B cell (primary cell): Measurements from ENCODE around the gene SKAP1. TPM values are rescaled to one million over a fixed set of nuclear protein-coding genes. Genes with fewer than 3 reads are reported as not detected.

Source experiments
- ATAC-seq: fragments of 200-7000 bp; cut with Tn5 transposase; one replicate; pipeline ENCODE4 v1.10.0; 2021; ENCODE audit warnings: low read depth, mild to moderate bottlenecking, moderate number of reproducible peaks, moderate library complexity
- CTCF ChIA-PET: fragments of 350-600 bp; sonication (Branson Sonifier 250); formaldehyde crosslinking; loops from one replicate; lab custom pipeline; 2021; ENCODE audit warnings: antibody characterized with exemption, inconsistent platforms; lab: Charles Lee
- POLR2A ChIA-PET: fragments of 350-600 bp; sonication (Branson Sonifier 250); formaldehyde crosslinking; loops from one replicate; lab custom pipeline; 2021; ENCODE audit warnings: antibody characterized with exemption; lab: Charles Lee
- DNase-seq: peaks from one replicate; pipeline ENCODE4 v3.0.0; 2013
- H2AFZ ChIP-seq: 2 replicates; pipeline ENCODE4 v1.6.1; 2012; ENCODE audit warnings: mild to moderate bottlenecking, low read depth, low read length; ENCODE audit not compliant: insufficient read depth, poor library complexity, severe bottlenecking
- H3K27ac ChIP-seq, 2 donors: 1 replicate in 1 of 2; 2 replicates in 1 of 2; pipeline ENCODE4 v1.5.1; 2012 to 2013; ENCODE audit warnings: low read length in 2 of 2, mild to moderate bottlenecking in 2 of 2, moderate library complexity in 1 of 2
- H3K27me3 ChIP-seq, 4 experiments: fragments of 200-600 bp in 1 of 4; sonication (generic) in 1 of 4; replicated peaks in 1 of 4; 1 replicate in 2 of 4; 2 replicates in 2 of 4; pipeline versions ENCODE4 v1.6.1 to v1.7.0; 2013 to 2016; ENCODE audit warnings: low read length in 3 of 4, mild to moderate bottlenecking in 2 of 4, mixed read lengths in 1 of 4, moderate library complexity in 1 of 4; ENCODE audit not compliant: insufficient read depth in 4 of 4, control insufficient read depth in 3 of 4; ENCODE audit errors: control extremely low read depth in 1 of 4
- H3K36me3 ChIP-seq, 2 experiments: replicated peaks in 1 of 2; 1 replicate in 1 of 2; 2 replicates in 1 of 2; pipeline versions ENCODE4 v1.6.1 to v1.7.1; 2013; ENCODE audit warnings: low read length in 1 of 2; ENCODE audit not compliant: insufficient read depth in 2 of 2, control insufficient read depth in 1 of 2; ENCODE audit errors: control extremely low read depth in 1 of 2, extremely low read depth in 1 of 2
- H3K4me1 ChIP-seq, 2 donors: fragments of 200-600 bp in 1 of 2; sonication (generic) in 1 of 2; 1 replicate in 1 of 2; 2 replicates in 1 of 2; pipeline versions ENCODE4 v1.5.1 to v1.6.1; 2013 to 2017; ENCODE audit warnings: low read length in 2 of 2; ENCODE audit not compliant: control insufficient read depth in 2 of 2, insufficient read depth in 2 of 2
- H3K4me2 ChIP-seq: replicated peaks from 2 replicates; pipeline ENCODE3; 2012; ENCODE audit warnings: mild to moderate bottlenecking, low read depth, low read length; ENCODE audit not compliant: poor library complexity, severe bottlenecking
- H3K4me3 ChIP-seq, 5 experiments: fragments of 200-600 bp in 1 of 5; sonication (generic) in 1 of 5; 1 replicate in 3 of 5; 2 replicates in 2 of 5; pipeline versions ENCODE4 v1.5.1 to v1.7.0; 2011 to 2016; ENCODE audit warnings: low read length in 4 of 5, mild to moderate bottlenecking in 4 of 5, low read depth in 2 of 5, control low read depth in 1 of 5, moderate library complexity in 1 of 5; ENCODE audit not compliant: insufficient read depth in 1 of 5; ENCODE audit errors: control extremely low read depth in 1 of 5, extremely low read depth in 1 of 5
- H3K79me2 ChIP-seq: fragments of 200-600 bp; sonication (generic); one replicate; pipeline ENCODE4 v1.6.0; 2016; ENCODE audit warnings: low read length; ENCODE audit not compliant: control insufficient read depth, insufficient read depth
- H3K9ac ChIP-seq: fragments of 200-600 bp; sonication (generic); 2 replicates; pipeline ENCODE4 v1.6.1; 2017; ENCODE audit warnings: mild to moderate bottlenecking, low read length, moderate library complexity
- H3K9me3 ChIP-seq, 3 donors: one replicate each; pipeline versions ENCODE4 v1.6.1 to v1.7.1; 2013; ENCODE audit warnings: low read length in 2 of 3; ENCODE audit not compliant: control insufficient read depth in 2 of 3, insufficient read depth in 1 of 3; ENCODE audit errors: control extremely low read depth in 1 of 3
- H4K20me1 ChIP-seq: 2 replicates; pipeline ENCODE4 v1.6.0; 2012; ENCODE audit warnings: mild to moderate bottlenecking, low read length; ENCODE audit not compliant: insufficient read depth, control insufficient read depth, poor library complexity, severe bottlenecking
- H3K27ac Mint-ChIP-seq: one replicate; pipeline ENCODE4 v1.8.0; 2021; ENCODE audit warnings: mixed read lengths
- H3K27me3 Mint-ChIP-seq: one replicate; pipeline ENCODE4 v1.8.0; 2021; ENCODE audit warnings: mixed read lengths
- H3K4me1 Mint-ChIP-seq: one replicate; pipeline ENCODE4 v1.8.0; 2021; ENCODE audit warnings: mixed read lengths
- H3K4me3 Mint-ChIP-seq: one replicate; pipeline ENCODE4 v1.8.0; 2021; ENCODE audit warnings: mixed read lengths
- H3K9me3 Mint-ChIP-seq: one replicate; pipeline ENCODE4 v1.8.0; 2022; ENCODE audit warnings: mixed read lengths; ENCODE audit not compliant: insufficient read depth
- EZH2 ChIP-seq: IDR thresholded peaks from 2 replicates; pipeline ENCODE4 v1.6.1; 2012; ENCODE audit warnings: borderline replicate concordance, low read depth, mild to moderate bottlenecking, moderate library complexity, low read length; ENCODE audit not compliant: insufficient read depth, poor library complexity, severe bottlenecking
- WGBS: methylation state at CpG from one replicate; pipeline ENCODE4 v1.1.5; 2013; ENCODE audit warnings: missing lambda C conversion rate; ENCODE audit not compliant: insufficient coverage; 5-methylcytosine and 5-hydroxymethylcytosine counted together
- intact Hi-C: fragments of 100-400 bp; cut with micrococcal nuclease; formaldehyde crosslinking; loops from one replicate; pipeline ENCODE4 v1.10.0; 2022
- polyA plus RNA-seq: library from polyadenylated mRNA; depleted of rRNA; stranded (reverse); fragments of >200 nt; gene quantifications from 2 replicates; pipeline ENCODE4 v1.2.3, GENCODE V29; 2012
- total RNA-seq, 2 donors: library from RNA; stranded (reverse); fragments of 120-200 nt in 1 of 2; gene quantifications; 1 replicate in 1 of 2; 2 replicates in 1 of 2; pipeline versions ENCODE4 v1.2.3 to v1.2.4, GENCODE V29; 2013 to 2022
- TF ChIP-seq, protein P1 (sequence below): fragments of 200-600 bp; IDR thresholded peaks from one replicate; pipeline ENCODE4 v1.8.0; 2022; ENCODE audit warnings: antibody characterized with exemption, mild to moderate bottlenecking

The SKAP1 gene
- total and polyA plus RNA-seq, 2 donors (not counting 1 experiment from before 2014, with no cell fraction given), result 33.1 to 37.3 TPM

GRCh38 chr17:48314716-48315115 is 115.3 kb downstream of the SKAP1 start:
- H3K4me3 ChIP-seq, result no peak overlapping the region
- H3K4me1 Mint-ChIP-seq, result peaks cover 9% of the 10 kb centered on the region
- WGBS, result 100% methylated on average over 1 of the region's 2 CpGs
- no peak overlapping the region for H3K4me2 ChIP-seq
- ChIA-PET CTCF (no interaction called here), POLR2A (no interaction called here)
- H3K27ac ChIP-seq, result no peak overlapping the region
- intact Hi-C loops, result no loop called here
- H3K4me3 Mint-ChIP-seq, result no peak overlapping the region
- ATAC-seq (no peak), DNase-seq (no peak)
- H2AFZ ChIP-seq, result no peak overlapping the region
- H3K9me3 Mint-ChIP-seq, result no peaks in the 10 kb centered on the region
- no peak overlapping the region for H3K27ac Mint-ChIP-seq
- TF ChIP-seq EZH2, result no peak
- TF ChIP-seq, protein P1, sequence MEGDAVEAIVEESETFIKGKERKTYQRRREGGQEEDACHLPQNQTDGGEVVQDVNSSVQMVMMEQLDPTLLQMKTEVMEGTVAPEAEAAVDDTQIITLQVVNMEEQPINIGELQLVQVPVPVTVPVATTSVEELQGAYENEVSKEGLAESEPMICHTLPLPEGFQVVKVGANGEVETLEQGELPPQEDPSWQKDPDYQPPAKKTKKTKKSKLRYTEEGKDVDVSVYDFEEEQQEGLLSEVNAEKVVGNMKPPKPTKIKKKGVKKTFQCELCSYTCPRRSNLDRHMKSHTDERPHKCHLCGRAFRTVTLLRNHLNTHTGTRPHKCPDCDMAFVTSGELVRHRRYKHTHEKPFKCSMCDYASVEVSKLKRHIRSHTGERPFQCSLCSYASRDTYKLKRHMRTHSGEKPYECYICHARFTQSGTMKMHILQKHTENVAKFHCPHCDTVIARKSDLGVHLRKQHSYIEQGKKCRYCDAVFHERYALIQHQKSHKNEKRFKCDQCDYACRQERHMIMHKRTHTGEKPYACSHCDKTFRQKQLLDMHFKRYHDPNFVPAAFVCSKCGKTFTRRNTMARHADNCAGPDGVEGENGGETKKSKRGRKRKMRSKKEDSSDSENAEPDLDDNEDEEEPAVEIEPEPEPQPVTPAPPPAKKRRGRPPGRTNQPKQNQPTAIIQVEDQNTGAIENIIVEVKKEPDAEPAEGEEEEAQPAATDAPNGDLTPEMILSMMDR, result no peak
- H3K9ac ChIP-seq, result no peak overlapping the region
- H3K4me1 ChIP-seq, result peaks cover 0 to 3% of the 10 kb centered on the region in 2 donors
- no peaks in the 10 kb centered on the region for H3K79me2 ChIP-seq
- peaks cover 0 to 2% of the 10 kb centered on the region in 2 experiments for H3K36me3 ChIP-seq
- no peaks in the 10 kb centered on the region for H3K27me3 ChIP-seq
- no peaks in the 10 kb centered on the region for H4K20me1 ChIP-seq
- no peaks in the 10 kb centered on the region for H3K27me3 Mint-ChIP-seq
- H3K9me3 ChIP-seq, result no peaks in the 10 kb centered on the region

DNA sequence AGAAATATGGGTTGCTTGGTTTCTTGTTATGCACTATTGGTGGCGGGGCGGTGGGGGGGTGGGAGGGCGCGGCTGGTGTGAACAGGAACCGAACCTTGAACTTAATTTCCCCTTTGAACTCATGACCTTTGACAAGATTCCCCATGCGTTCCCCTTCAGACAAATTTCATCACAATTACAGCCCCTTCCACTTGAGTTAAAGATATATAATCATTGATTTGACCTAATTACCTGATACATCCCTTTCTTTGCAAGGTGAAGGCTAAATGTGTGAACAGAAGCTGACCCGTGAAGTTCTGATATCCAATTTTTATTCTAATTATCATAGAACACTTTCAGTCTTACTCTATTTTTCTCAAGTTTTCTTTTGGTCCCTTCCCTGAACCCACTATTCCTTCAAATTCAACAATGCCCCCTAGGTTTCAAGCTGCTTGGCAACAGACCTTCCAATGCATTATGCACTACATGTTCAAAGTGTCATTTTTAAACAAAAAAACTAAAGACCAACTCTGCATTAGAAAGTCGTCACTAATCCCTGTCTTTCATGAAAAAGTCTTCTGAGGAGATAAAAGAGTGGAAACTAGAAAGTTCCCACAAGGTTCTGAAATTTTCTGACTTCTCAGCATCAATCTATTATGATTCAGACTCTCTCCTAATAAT is 116.8 kb downstream of the SKAP1 start:
- Histone ChIP-seq H3K9me3 (no peaks in the 10 kb centered on the region), H3K79me2 (no peaks in the 10 kb centered on the region), H2AFZ (no peak overlapping the region), H3K4me2 (no peak overlapping the region), H3K27ac (no peak overlapping the region), H3K36me3 (peaks cover 0 to 2% of the 10 kb centered on the region in 2 experiments), H4K20me1 (no peaks in the 10 kb centered on the region), H3K4me3 (no peak overlapping the region), H3K4me1 (peaks cover 0 to 3% of the 10 kb centered on the region in 2 donors), H3K9ac (no peak overlapping the region), H3K27me3 (no peaks in the 10 kb centered on the region)
- ChIA-PET CTCF (interaction anchor here (0.6 kb wide), 1 partner anchor 916 kb away, joined by 5 read pairs; no protein-coding TSS in a partner anchor), POLR2A (no interaction called here)
- no peak for ATAC-seq
- WGBS, result 78% methylated on average over 1 of the region's 8 CpGs
- intact Hi-C loops, result no loop called here
- Mint-ChIP-seq H3K4me3 (no peak overlapping the region), H3K27me3 (no peaks in the 10 kb centered on the region), H3K9me3 (no peaks in the 10 kb centered on the region), H3K4me1 (peaks cover 9% of the 10 kb centered on the region), H3K27ac (no peak overlapping the region)
- TF ChIP-seq, protein P1, result no peak
- no peak for TF ChIP-seq EZH2
- no peak for DNase-seq
